ENCODE data around the gene AP2A2. TPM values are rescaled to one million over a fixed set of nuclear protein-coding genes. Genes with fewer than 3 reads are reported as not detected.
"Not testable (repeated sequence)": the region's sequence is repeated elsewhere in the genome, so short reads cannot be mapped to it uniquely, and the experiment has no call there.

Gene AP2A2
- total RNA-seq, 1 donor from 2014 or later, result 89.1 TPM

DNA sequence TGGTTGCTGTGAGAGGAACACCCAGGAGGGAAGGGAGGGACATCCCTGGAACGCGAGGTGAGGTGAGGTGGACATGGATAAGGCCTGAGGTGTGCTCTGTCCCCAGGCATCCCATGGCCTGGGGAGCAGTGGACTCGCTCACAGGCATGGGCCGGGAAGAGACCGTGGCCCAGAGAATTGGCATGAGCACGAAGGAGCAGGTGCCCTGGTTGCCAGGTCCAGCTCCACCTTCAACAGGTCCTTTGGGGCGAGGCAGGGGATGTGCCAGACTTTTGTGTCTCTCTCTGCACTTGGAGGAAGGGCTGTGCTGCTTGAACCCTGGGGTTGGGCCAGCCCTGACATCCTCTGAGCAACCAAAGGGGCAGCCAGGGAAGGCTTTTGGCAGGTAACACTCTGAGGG lies 89.4 kb downstream of the AP2A2 start:
- Mint-ChIP-seq H3K4me3 (no peak overlapping the region), H3K9me3 (peaks cover 17% of the 10 kb centered on the region), H3K27me3 (ENCODE audit: low read depth) (no peaks in the 10 kb centered on the region), H3K27ac (no peak overlapping the region), H3K36me3 (peaks cover 21% of the 10 kb centered on the region), H3K4me1 (no peaks in the 10 kb centered on the region)
- DNase-seq (ENCODE audit: low spot score in 2 of 2, unreplicated experiment in 2 of 2), result no peak
- TF ChIP-seq, protein P1, sequence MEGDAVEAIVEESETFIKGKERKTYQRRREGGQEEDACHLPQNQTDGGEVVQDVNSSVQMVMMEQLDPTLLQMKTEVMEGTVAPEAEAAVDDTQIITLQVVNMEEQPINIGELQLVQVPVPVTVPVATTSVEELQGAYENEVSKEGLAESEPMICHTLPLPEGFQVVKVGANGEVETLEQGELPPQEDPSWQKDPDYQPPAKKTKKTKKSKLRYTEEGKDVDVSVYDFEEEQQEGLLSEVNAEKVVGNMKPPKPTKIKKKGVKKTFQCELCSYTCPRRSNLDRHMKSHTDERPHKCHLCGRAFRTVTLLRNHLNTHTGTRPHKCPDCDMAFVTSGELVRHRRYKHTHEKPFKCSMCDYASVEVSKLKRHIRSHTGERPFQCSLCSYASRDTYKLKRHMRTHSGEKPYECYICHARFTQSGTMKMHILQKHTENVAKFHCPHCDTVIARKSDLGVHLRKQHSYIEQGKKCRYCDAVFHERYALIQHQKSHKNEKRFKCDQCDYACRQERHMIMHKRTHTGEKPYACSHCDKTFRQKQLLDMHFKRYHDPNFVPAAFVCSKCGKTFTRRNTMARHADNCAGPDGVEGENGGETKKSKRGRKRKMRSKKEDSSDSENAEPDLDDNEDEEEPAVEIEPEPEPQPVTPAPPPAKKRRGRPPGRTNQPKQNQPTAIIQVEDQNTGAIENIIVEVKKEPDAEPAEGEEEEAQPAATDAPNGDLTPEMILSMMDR (IDR thresholded peaks at IDR 0.05; ENCODE audit: unreplicated experiment), result no peak

DNA sequence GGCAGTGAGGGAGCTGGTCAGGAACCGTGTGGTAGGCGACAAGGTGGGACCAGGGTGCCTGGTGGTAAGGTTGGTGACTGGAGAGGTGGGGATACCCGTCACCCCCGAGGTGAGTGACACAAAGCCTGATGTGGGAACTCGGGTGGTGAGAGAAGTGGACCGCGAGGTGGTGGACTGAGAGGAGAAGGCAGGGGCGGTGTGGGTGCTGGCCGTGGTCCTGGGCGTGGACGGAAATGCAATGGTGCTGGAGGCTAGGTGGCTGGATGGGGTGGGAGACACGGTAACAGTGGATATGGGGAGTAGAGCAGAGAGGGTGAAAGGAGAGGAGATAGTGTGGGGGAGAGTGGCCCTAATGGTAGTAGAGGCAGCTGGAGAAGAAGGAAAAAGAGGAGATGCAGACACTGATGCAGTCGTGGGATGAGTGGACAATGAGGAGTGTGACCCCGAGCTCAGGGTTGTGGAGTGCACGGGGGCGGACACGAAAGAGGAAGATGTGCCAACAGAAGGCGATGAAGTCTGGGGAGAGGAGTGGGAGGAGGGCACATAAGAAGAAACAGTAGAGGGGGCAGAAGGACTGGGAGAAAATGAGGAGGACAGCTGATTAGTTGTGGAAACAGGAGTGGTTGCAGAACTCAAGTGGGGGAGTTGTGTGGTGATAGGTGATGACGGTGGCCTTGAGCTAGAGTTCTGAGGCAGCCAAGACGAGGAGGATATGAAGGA lies 90.3 kb downstream of the AP2A2 start:
- Mint-ChIP-seq H3K36me3 (peaks cover 14% of the 10 kb centered on the region), H3K4me1 (no peaks in the 10 kb centered on the region), H3K4me3 (no peak overlapping the region), H3K27me3 (ENCODE audit: low read depth) (no peaks in the 10 kb centered on the region), H3K27ac (no peak overlapping the region), H3K9me3 (peaks cover 17% of the 10 kb centered on the region)
- TF ChIP-seq, protein P1 (IDR thresholded peaks at IDR 0.05; ENCODE audit: unreplicated experiment), result no peak
- DNase-seq (ENCODE audit: low spot score in 2 of 2, unreplicated experiment in 2 of 2), result no peak

DNA sequence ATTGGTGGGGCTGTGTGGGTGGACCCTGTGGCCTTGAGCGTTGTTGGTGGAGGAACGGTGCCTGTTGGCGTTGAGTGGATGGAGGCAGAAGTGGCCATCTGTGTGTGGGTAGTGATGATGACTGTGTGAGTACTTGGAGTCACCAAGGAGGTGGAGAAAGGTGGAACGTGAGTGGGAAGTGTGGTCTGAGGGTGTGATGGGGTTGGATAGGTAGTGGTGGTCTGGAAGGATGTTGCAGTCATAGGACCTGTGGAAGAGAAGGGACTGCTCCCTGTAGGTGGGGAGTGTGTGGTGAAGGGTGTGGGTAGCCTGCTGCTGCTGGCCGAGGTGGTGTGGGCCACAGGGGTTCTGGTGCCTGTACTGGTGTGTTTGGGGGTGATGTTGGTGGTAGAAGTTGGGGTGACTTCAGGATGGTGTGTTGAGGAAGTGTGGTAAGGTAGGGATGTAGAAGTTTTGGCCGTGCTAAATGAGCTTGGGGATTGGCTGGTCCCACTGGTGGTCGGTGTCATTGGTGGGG lies 91.0 kb downstream of the AP2A2 start:
- H3K9me3 Mint-ChIP-seq, result peaks cover 17% of the 10 kb centered on the region
- not testable (repeated sequence) for DNase-seq (ENCODE audit: low spot score in 2 of 2, unreplicated experiment in 2 of 2); H3K27me3 Mint-ChIP-seq (ENCODE audit: low read depth); H3K4me1 Mint-ChIP-seq; H3K4me3 Mint-ChIP-seq; H3K27ac Mint-ChIP-seq
- peaks cover 14% of the 10 kb centered on the region for H3K36me3 Mint-ChIP-seq

DNA sequence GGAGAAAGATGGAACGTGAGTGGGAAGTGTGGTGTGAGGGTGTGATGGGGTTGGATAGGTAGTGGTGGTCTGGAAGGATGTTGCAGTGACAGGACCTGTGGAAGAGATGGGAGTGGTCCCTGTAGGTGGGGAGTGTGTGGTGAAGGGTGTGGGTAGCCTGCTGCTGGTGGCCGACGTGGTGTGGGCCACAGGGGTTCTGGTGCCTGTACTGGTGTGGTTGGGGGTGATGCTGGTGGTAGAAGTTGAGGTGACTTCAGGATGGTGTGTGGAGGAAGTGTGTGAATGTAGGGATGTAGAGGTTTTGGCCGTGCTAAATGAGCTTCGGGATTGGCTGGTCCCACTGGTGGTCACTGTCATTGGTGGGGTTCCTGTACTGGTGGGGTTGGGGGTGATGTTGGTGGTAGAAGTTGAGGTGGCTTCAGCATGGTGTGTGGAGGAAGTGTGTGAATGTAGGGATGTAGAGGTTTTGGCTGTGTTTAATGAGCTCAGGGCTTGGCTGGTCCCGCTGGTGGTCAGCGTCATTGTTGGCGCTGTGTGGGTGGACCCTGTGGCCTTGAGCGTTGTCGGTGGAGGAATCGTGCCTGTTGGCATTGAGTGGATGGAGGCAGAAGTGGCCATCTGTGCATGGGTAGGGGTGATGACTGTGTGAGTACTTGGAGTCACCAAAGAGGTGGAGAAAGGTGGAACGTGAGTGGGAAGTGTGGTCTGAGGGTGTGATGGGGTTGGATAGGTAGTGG lies 91.8 kb downstream of the AP2A2 start:
- no peak for DNase-seq (ENCODE audit: low spot score in 2 of 2, unreplicated experiment in 2 of 2)
- Mint-ChIP-seq H3K36me3 (peaks cover 14% of the 10 kb centered on the region), H3K9me3 (peaks cover 17% of the 10 kb centered on the region), H3K27me3 (ENCODE audit: low read depth) (no peaks in the 10 kb centered on the region), H3K27ac (no peak overlapping the region), H3K4me3 (no peak overlapping the region), H3K4me1 (no peaks in the 10 kb centered on the region)
- TF ChIP-seq, protein P1 (IDR thresholded peaks at IDR 0.05; ENCODE audit: unreplicated experiment), result no peak

DNA sequence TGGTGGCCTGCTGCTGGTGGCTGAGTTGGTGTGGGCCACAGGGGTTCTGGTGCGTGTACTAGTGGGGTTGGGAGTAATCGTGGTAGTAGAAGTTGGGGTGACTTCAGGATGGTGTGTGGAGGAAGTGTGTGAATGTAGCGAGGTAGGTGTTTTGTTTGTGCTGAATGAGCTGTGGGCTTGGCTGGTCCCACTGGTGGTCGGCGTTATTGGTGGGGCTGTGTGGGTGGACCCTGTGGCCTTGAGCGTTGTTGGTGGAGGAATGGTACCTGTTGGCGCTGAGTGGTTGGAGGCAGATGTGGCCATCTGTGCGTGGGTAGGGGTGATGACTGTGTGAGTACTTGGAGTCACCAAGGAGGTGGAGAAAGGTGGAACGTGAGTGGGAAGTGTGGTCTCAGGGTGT lies 92.4 kb downstream of the AP2A2 start:
- Mint-ChIP-seq H3K36me3 (peaks cover 14% of the 10 kb centered on the region), H3K27ac (no peak overlapping the region), H3K4me3 (no peak overlapping the region), H3K9me3 (peaks cover 17% of the 10 kb centered on the region), H3K27me3 (ENCODE audit: low read depth) (no peaks in the 10 kb centered on the region), H3K4me1 (no peaks in the 10 kb centered on the region)
- no peak for DNase-seq (ENCODE audit: low spot score in 2 of 2, unreplicated experiment in 2 of 2)
- TF ChIP-seq, protein P1 (IDR thresholded peaks at IDR 0.05; ENCODE audit: unreplicated experiment), result no peak

DNA sequence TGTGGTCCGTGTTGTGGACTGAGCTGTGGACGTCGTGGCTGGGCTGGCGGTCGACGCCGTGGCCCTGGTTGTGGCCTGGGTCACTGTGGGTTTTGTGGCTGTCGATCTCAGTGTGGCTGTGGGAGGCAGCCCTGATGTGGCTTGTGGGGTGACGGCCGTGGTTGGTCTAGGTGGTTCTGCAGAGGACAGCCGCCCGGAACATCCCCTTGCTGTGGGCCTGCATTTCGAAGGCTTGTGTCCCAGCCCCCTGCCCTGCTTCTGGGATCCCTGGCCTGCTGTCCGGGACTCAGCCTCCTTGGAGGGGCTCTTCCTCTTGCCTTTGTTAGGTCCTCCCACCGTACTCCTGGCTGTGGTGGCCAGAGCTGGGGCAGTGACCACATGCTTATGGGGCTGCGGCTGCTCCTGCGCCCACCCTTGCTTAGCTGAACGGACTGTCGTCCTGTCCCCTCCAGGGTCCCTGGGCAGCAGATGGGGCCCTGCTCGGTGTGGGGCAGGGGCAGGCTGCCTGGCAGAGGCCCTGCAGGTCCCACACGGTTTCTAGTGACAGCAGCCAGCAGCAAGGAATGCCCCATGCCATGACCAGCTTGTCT lies 93.7 kb downstream of the AP2A2 start:
- Mint-ChIP-seq H3K36me3 (peaks cover 14% of the 10 kb centered on the region), H3K27me3 (ENCODE audit: low read depth) (no peaks in the 10 kb centered on the region), H3K4me3 (no peak overlapping the region), H3K9me3 (peaks cover 17% of the 10 kb centered on the region), H3K27ac (no peak overlapping the region), H3K4me1 (no peaks in the 10 kb centered on the region)
- DNase-seq (ENCODE audit: low spot score in 2 of 2, unreplicated experiment in 2 of 2), result no peak
- TF ChIP-seq, protein P1 (IDR thresholded peaks at IDR 0.05; ENCODE audit: unreplicated experiment), result no peak
